HEK293 (cell line): ENCODE measurements around the gene DDOST.
"Not testable (repeated sequence)": the region's sequence is repeated elsewhere in the genome, so short reads cannot be mapped to it uniquely, and the experiment has no call there.

ENCODE experiments used
- CTCF ChIA-PET: fragments of 350-600 bp; formaldehyde crosslinking; extraction: SDS; loops from one replicate; lab custom pipeline; 2021; ENCODE audit warnings: antibody characterized with exemption; lab: Yijun Ruan, JAX
- POLR2A ChIA-PET: fragments of 300-600 bp; formaldehyde crosslinking; extraction: SDS; loops from one replicate; lab custom pipeline; 2020; ENCODE audit warnings: antibody characterized with exemption, inconsistent platforms; lab: Yijun Ruan, JAX
- H3K27ac ChIP-seq: fragments of 200-500 bp; sonication (Bioruptor generic); 2 replicates; pipeline ENCODE4 v1.5.1; 2014; ENCODE audit warnings: low read depth, low read length, control low read depth, inconsistent platforms; ENCODE audit errors: extremely low read depth
- H3K36me3 ChIP-seq, 2 experiments: fragments of 200-500 bp in 1 of 2; sonication (Bioruptor generic) in 1 of 2; 1 replicate in 1 of 2; 2 replicates in 1 of 2; pipeline ENCODE4 v1.5.1; 2014 to 2017; ENCODE audit warnings: inconsistent platforms in 2 of 2, low read length in 2 of 2; ENCODE audit not compliant: control insufficient read depth in 2 of 2, insufficient read depth in 1 of 2
- H3K4me1 ChIP-seq: fragments of 200-500 bp; sonication (Bioruptor generic); 2 replicates; pipeline ENCODE4 v1.5.1; 2014; ENCODE audit warnings: mild to moderate bottlenecking, low read length, inconsistent platforms; ENCODE audit not compliant: control insufficient read depth, insufficient read depth
- H3K4me3 ChIP-seq: 2 replicates; pipeline ENCODE4 v1.5.1; 2011; ENCODE audit warnings: low read depth, mild to moderate bottlenecking, control low read depth, low read length, moderate library complexity
- H3K9me3 ChIP-seq: fragments of 200-500 bp; sonication (Bioruptor generic); 2 replicates; pipeline ENCODE4 v1.5.1; 2014; ENCODE audit warnings: low read depth, low read length, inconsistent platforms; ENCODE audit not compliant: control insufficient read depth, insufficient read depth
- BCL11B ChIP-seq: fragments of 450-650 bp; formaldehyde crosslinking; IDR thresholded peaks from 2 replicates; pipeline ENCODE4 v1.5.1; 2016; ENCODE audit warnings: low read depth, missing biosample characterization, missing genetic modification characterization
- GLIS1 ChIP-seq: fragments of 450-650 bp; formaldehyde crosslinking; IDR thresholded peaks from 2 replicates; pipeline ENCODE4 v1.5.1; 2016; ENCODE audit warnings: missing biosample characterization, missing genetic modification characterization
- HIC1 ChIP-seq: fragments of 450-650 bp; formaldehyde crosslinking; IDR thresholded peaks from 2 replicates; pipeline ENCODE4 v1.5.1; 2016; ENCODE audit warnings: missing biosample characterization, missing genetic modification characterization
- HOXC10 ChIP-seq: sonication (generic); formaldehyde crosslinking; IDR thresholded peaks from 2 replicates; pipeline ENCODE4 v1.8.1; 2023; ENCODE audit warnings: mild to moderate bottlenecking, missing genetic modification reagents
- MYNN ChIP-seq: fragments of 450-650 bp; formaldehyde crosslinking; IDR thresholded peaks from 2 replicates; pipeline ENCODE4 v1.5.1; 2016; ENCODE audit warnings: missing biosample characterization, missing genetic modification characterization, borderline replicate concordance
- ZFHX2 ChIP-seq: fragments of 450-650 bp; formaldehyde crosslinking; conservative IDR thresholded peaks from 2 replicates; pipeline ENCODE4 v1.5.1; 2016; ENCODE audit warnings: missing biosample characterization, missing genetic modification characterization
- ZNF248 ChIP-seq: fragments of 450-650 bp; formaldehyde crosslinking; IDR thresholded peaks from 2 replicates; pipeline ENCODE4 v1.5.1; 2017; ENCODE audit warnings: missing biosample characterization, missing genetic modification characterization
- ZNF366 ChIP-seq: fragments of 450-650 bp; formaldehyde crosslinking; conservative IDR thresholded peaks from 2 replicates; pipeline ENCODE4 v1.5.1; 2016; ENCODE audit warnings: missing biosample characterization, missing genetic modification characterization
- ZNF37A ChIP-seq: fragments of 450-650 bp; IDR thresholded peaks from 2 replicates; pipeline ENCODE4 v1.5.1; 2018; ENCODE audit warnings: missing biosample characterization, missing genetic modification characterization
- ZNF501 ChIP-seq: fragments of 450-650 bp; formaldehyde crosslinking; IDR thresholded peaks from 2 replicates; pipeline ENCODE4 v1.5.1; 2016; ENCODE audit warnings: missing biosample characterization, missing genetic modification characterization
- ZNF600 ChIP-seq: fragments of 450-650 bp; formaldehyde crosslinking; IDR thresholded peaks from 2 replicates; pipeline ENCODE4 v1.5.1; 2016; ENCODE audit warnings: missing biosample characterization, missing genetic modification characterization
- ZNF76 ChIP-seq: fragments of 450-650 bp; formaldehyde crosslinking; IDR thresholded peaks from 2 replicates; pipeline ENCODE4; 2016; ENCODE audit warnings: low read depth, missing biosample characterization, missing genetic modification characterization, borderline replicate concordance
- ZNF777 ChIP-seq: fragments of 450-650 bp; formaldehyde crosslinking; IDR thresholded peaks from 2 replicates; pipeline ENCODE4 v1.5.1; 2017; ENCODE audit warnings: missing biosample characterization, missing genetic modification characterization, borderline replicate concordance
- ZNF791 ChIP-seq: fragments of 450-650 bp; formaldehyde crosslinking; IDR thresholded peaks from 2 replicates; pipeline ENCODE4 v1.5.1; 2016; ENCODE audit warnings: missing biosample characterization, missing genetic modification characterization
- ZNF837 ChIP-seq: fragments of 450-650 bp; formaldehyde crosslinking; IDR thresholded peaks from 2 replicates; pipeline ENCODE4 v1.5.1; 2016; ENCODE audit warnings: missing biosample characterization, missing genetic modification characterization
- TF ChIP-seq, protein P1 (sequence below): fragments of 450-650 bp; formaldehyde crosslinking; conservative IDR thresholded peaks from 2 replicates; pipeline ENCODE4 v1.5.1; 2016; ENCODE audit warnings: low read depth, missing biosample characterization, missing genetic modification characterization
- TF ChIP-seq, protein P2 (sequence below): fragments of 450-650 bp; formaldehyde crosslinking; IDR thresholded peaks from 2 replicates; pipeline ENCODE4 v1.5.1; 2016; ENCODE audit warnings: missing biosample characterization, missing genetic modification characterization, low read depth

Gene DDOST

GRCh38 chr1:20609541-20609940 is 51.6 kb downstream of the DDOST start:
- CTCF ChIA-PET = interaction anchor here (1.1 to 2.8 kb wide), 2 partner anchors 23 to 34 kb away, joined by 8 to 9 read pairs; no protein-coding TSS in a partner anchor
- H3K4me3 ChIP-seq = no peak overlapping the region
- H3K36me3 ChIP-seq = no peaks in the 10 kb centered on the region
- H3K4me1 ChIP-seq = no peaks in the 10 kb centered on the region
- H3K27ac ChIP-seq = no peak overlapping the region
- H3K9me3 ChIP-seq = no peaks in the 10 kb centered on the region
- TF ChIP-seq ZNF791 (no peak), ZNF366 (tag by site-specific recombination) (no peak), ZNF501 (tag by site-specific recombination) (no peak), ZNF777 (tag by site-specific recombination) (no peak), BCL11B (no peak), ZNF248 (no peak), MYNN (tag by site-specific recombination) (no peak), HOXC10 (CRISPR knock-in tag) (no peak), ZNF37A (tag by site-specific recombination) (no peak), ZFHX2 (tag by site-specific recombination) (no peak), ZNF76 (tag by site-specific recombination) (no peak), ZNF837 (no peak), HIC1 (tag by site-specific recombination) (no peak), GLIS1 (tag by site-specific recombination) (no peak), ZNF600 (tag by site-specific recombination) (no peak)
- TF ChIP-seq, protein P1, sequence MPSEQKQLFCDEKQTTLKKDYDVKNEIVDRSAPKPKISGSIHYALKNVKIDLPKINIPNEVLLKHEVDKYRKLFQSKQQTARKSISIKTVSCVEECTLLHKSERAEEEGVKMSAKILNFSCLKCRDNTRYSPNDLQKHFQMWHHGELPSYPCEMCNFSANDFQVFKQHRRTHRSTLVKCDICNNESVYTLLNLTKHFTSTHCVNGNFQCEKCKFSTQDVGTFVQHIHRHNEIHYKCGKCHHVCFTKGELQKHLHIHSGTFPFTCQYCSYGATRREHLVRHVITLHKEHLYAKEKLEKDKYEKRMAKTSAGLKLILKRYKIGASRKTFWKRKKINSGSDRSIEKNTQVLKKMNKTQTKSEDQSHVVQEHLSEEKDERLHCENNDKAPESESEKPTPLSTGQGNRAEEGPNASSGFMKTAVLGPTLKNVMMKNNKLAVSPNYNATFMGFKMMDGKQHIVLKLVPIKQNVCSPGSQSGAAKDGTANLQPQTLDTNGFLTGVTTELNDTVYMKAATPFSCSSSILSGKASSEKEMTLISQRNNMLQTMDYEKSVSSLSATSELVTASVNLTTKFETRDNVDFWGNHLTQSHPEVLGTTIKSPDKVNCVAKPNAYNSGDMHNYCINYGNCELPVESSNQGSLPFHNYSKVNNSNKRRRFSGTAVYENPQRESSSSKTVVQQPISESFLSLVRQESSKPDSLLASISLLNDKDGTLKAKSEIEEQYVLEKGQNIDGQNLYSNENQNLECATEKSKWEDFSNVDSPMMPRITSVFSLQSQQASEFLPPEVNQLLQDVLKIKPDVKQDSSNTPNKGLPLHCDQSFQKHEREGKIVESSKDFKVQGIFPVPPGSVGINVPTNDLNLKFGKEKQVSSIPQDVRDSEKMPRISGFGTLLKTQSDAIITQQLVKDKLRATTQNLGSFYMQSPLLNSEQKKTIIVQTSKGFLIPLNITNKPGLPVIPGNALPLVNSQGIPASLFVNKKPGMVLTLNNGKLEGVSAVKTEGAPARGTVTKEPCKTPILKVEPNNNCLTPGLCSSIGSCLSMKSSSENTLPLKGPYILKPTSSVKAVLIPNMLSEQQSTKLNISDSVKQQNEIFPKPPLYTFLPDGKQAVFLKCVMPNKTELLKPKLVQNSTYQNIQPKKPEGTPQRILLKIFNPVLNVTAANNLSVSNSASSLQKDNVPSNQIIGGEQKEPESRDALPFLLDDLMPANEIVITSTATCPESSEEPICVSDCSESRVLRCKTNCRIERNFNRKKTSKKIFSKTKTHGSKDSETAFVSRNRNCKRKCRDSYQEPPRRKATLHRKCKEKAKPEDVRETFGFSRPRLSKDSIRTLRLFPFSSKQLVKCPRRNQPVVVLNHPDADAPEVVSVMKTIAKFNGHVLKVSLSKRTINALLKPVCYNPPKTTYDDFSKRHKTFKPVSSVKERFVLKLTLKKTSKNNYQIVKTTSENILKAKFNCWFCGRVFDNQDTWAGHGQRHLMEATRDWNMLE (tag by site-specific recombination) = no peak
- TF ChIP-seq, protein P2, sequence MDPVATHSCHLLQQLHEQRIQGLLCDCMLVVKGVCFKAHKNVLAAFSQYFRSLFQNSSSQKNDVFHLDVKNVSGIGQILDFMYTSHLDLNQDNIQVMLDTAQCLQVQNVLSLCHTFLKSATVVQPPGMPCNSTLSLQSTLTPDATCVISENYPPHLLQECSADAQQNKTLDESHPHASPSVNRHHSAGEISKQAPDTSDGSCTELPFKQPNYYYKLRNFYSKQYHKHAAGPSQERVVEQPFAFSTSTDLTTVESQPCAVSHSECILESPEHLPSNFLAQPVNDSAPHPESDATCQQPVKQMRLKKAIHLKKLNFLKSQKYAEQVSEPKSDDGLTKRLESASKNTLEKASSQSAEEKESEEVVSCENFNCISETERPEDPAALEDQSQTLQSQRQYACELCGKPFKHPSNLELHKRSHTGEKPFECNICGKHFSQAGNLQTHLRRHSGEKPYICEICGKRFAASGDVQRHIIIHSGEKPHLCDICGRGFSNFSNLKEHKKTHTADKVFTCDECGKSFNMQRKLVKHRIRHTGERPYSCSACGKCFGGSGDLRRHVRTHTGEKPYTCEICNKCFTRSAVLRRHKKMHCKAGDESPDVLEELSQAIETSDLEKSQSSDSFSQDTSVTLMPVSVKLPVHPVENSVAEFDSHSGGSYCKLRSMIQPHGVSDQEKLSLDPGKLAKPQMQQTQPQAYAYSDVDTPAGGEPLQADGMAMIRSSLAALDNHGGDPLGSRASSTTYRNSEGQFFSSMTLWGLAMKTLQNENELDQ (tag by site-specific recombination) = no peak
- POLR2A ChIA-PET = no interaction called here

GRCh38 chr1:20606801-20607570 is 54.2 kb downstream of the DDOST start:
- H3K4me1 ChIP-seq, POLR2A ChIA-PET, H3K4me3 ChIP-seq, H3K36me3 ChIP-seq, H3K27ac ChIP-seq, H3K9me3 ChIP-seq: not testable (repeated sequence)
- CTCF ChIA-PET = interaction anchor here (0.6 to 1.8 kb wide), 3 partner anchors 26 to 32 kb away, joined by 3 to 8 read pairs (median 6); partner anchors contain the start of gene PINK1
